Measurements from ENCODE around the gene TEX264.

DNA sequence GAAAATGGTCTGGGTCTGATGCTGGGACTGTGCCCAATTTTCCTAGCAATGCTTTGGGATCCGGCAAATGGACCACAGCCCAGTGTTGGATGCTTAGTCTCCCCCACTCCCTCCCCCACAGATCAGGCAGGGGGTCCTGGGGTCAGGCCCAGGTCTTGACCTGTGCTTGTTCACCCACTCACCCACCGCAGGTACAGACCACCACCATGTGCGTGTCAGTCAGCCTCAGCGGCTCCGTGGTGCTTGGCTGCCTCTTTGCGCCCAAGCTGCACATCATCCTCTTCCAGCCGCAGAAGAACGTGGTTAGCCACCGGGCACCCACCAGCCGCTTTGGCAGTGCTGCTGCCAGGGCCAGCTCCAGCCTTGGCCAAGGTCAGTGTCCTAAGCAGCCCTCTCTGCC lies 46.4 kb downstream of the TEX264 start:
- TF ChIP-seq, protein P1, sequence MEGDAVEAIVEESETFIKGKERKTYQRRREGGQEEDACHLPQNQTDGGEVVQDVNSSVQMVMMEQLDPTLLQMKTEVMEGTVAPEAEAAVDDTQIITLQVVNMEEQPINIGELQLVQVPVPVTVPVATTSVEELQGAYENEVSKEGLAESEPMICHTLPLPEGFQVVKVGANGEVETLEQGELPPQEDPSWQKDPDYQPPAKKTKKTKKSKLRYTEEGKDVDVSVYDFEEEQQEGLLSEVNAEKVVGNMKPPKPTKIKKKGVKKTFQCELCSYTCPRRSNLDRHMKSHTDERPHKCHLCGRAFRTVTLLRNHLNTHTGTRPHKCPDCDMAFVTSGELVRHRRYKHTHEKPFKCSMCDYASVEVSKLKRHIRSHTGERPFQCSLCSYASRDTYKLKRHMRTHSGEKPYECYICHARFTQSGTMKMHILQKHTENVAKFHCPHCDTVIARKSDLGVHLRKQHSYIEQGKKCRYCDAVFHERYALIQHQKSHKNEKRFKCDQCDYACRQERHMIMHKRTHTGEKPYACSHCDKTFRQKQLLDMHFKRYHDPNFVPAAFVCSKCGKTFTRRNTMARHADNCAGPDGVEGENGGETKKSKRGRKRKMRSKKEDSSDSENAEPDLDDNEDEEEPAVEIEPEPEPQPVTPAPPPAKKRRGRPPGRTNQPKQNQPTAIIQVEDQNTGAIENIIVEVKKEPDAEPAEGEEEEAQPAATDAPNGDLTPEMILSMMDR (IDR thresholded peaks at IDR 0.05) = no peak
- TF ChIP-seq EP300 (IDR thresholded peaks at IDR 0.05) (no peak), POLR2A (IDR thresholded peaks at IDR 0.05) (no peak), POLR2AphosphoS5 (IDR thresholded peaks at IDR 0.05) (no peak)

All from stomach (tissue), 4 donors.